ENCODE measurements around the gene CTSE.

- TF ChIP-seq, protein P1, sequence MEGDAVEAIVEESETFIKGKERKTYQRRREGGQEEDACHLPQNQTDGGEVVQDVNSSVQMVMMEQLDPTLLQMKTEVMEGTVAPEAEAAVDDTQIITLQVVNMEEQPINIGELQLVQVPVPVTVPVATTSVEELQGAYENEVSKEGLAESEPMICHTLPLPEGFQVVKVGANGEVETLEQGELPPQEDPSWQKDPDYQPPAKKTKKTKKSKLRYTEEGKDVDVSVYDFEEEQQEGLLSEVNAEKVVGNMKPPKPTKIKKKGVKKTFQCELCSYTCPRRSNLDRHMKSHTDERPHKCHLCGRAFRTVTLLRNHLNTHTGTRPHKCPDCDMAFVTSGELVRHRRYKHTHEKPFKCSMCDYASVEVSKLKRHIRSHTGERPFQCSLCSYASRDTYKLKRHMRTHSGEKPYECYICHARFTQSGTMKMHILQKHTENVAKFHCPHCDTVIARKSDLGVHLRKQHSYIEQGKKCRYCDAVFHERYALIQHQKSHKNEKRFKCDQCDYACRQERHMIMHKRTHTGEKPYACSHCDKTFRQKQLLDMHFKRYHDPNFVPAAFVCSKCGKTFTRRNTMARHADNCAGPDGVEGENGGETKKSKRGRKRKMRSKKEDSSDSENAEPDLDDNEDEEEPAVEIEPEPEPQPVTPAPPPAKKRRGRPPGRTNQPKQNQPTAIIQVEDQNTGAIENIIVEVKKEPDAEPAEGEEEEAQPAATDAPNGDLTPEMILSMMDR (IDR thresholded peaks at IDR 0.05; ENCODE audit: insufficient read depth, low read length, poor library complexity, severe bottlenecking), result no peak
- TF ChIP-seq EZH2phosphoT487 (conservative IDR thresholded peaks at IDR 0.05; ENCODE audit: low read length), result no peak
Measured at GRCh38 chr1:206062464-206062863, 38.8 kb upstream of the CTSE start.

Measured in SU-DHL-6 (cell line).